HG02610 (cell line): ENCODE data around the gene SLC9A2.

Experiments used
- ATAC-seq: cut with Tn5 transposase; IDR thresholded peaks from one replicate; pipeline ENCODE4 v1.9.1; 2021; ENCODE audit warnings: mild to moderate bottlenecking, moderate library complexity; ENCODE audit not compliant: unreplicated experiment

The SLC9A2 gene

GRCh38 chr2:102669401-102669800 is 50.0 kb downstream of the SLC9A2 start:
- no peak for ATAC-seq

GRCh38 chr2:102672107-102672776 is 52.9 kb downstream of the SLC9A2 start:
- no peak for ATAC-seq

GRCh38 chr2:102674370-102674769 is 55.0 kb downstream of the SLC9A2 start:
- ATAC-seq = no peak

- ATAC-seq = no peak
These were observed 55.5 kb downstream of the SLC9A2 start for GRCh38 chr2:102674836-102675235.

- ATAC-seq = no peak
These were observed 58.2 kb downstream of the SLC9A2 start for GRCh38 chr2:102677244-102678215.

- ATAC-seq = no peak
These were observed 59.1 kb downstream of the SLC9A2 start for GRCh38 chr2:102678442-102678841.

GRCh38 chr2:102686479-102687439 is 67.4 kb downstream of the SLC9A2 start:
- no peak for ATAC-seq

GRCh38 chr2:102690012-102690411 is 70.7 kb downstream of the SLC9A2 start:
- no peak for ATAC-seq

- ATAC-seq = no peak
These were observed 77.1 kb downstream of the SLC9A2 start for GRCh38 chr2:102696463-102696862.

- ATAC-seq = no peak
These were observed 79.2 kb downstream of the SLC9A2 start for GRCh38 chr2:102698369-102699111.

GRCh38 chr2:102703305-102703704 is 84.0 kb downstream of the SLC9A2 start:
- no peak for ATAC-seq

- ATAC-seq = no peak
These were observed 84.4 kb downstream of the SLC9A2 start for GRCh38 chr2:102703748-102704147.

- no peak for ATAC-seq
These were observed 85.2 kb downstream of the SLC9A2 start for GRCh38 chr2:102704531-102704930.

GRCh38 chr2:102707796-102708695 is 88.7 kb downstream of the SLC9A2 start:
- ATAC-seq = no peak

- no peak for ATAC-seq
These were observed 89.7 kb downstream of the SLC9A2 start for GRCh38 chr2:102708847-102709559.

GRCh38 chr2:102717308-102718018 is 98.1 kb downstream of the SLC9A2 start:
- no peak for ATAC-seq

GRCh38 chr2:102718387-102719316 is 99.3 kb downstream of the SLC9A2 start:
- no peak for ATAC-seq
